B cell (primary cell): Measurements from ENCODE around the gene C3orf22. TPM values are rescaled to one million over a fixed set of nuclear protein-coding genes. Genes with fewer than 3 reads are reported as not detected.

ENCODE experiments used
- ATAC-seq: fragments of 200-7000 bp; cut with Tn5 transposase; one replicate; pipeline ENCODE4 v1.10.0; 2021; ENCODE audit warnings: low read depth, mild to moderate bottlenecking, moderate number of reproducible peaks, moderate library complexity
- CTCF ChIA-PET: fragments of 350-600 bp; sonication (Branson Sonifier 250); formaldehyde crosslinking; loops from one replicate; lab custom pipeline; 2021; ENCODE audit warnings: antibody characterized with exemption, inconsistent platforms; lab: Charles Lee
- POLR2A ChIA-PET: fragments of 350-600 bp; sonication (Branson Sonifier 250); formaldehyde crosslinking; loops from one replicate; lab custom pipeline; 2021; ENCODE audit warnings: antibody characterized with exemption; lab: Charles Lee
- DNase-seq: peaks from one replicate; pipeline ENCODE4 v3.0.0; 2013
- H2AFZ ChIP-seq: 2 replicates; pipeline ENCODE4 v1.6.1; 2012; ENCODE audit warnings: mild to moderate bottlenecking, low read depth, low read length; ENCODE audit not compliant: insufficient read depth, poor library complexity, severe bottlenecking
- H3K27ac ChIP-seq, 2 donors: 1 replicate in 1 of 2; 2 replicates in 1 of 2; pipeline ENCODE4 v1.5.1; 2012 to 2013; ENCODE audit warnings: low read length in 2 of 2, mild to moderate bottlenecking in 2 of 2, moderate library complexity in 1 of 2
- H3K27me3 ChIP-seq, 4 experiments: fragments of 200-600 bp in 1 of 4; sonication (generic) in 1 of 4; replicated peaks in 1 of 4; 1 replicate in 2 of 4; 2 replicates in 2 of 4; pipeline versions ENCODE4 v1.6.1 to v1.7.0; 2013 to 2016; ENCODE audit warnings: low read length in 3 of 4, mild to moderate bottlenecking in 2 of 4, mixed read lengths in 1 of 4, moderate library complexity in 1 of 4; ENCODE audit not compliant: insufficient read depth in 4 of 4, control insufficient read depth in 3 of 4; ENCODE audit errors: control extremely low read depth in 1 of 4
- H3K36me3 ChIP-seq, 2 experiments: replicated peaks in 1 of 2; 1 replicate in 1 of 2; 2 replicates in 1 of 2; pipeline versions ENCODE4 v1.6.1 to v1.7.1; 2013; ENCODE audit warnings: low read length in 1 of 2; ENCODE audit not compliant: insufficient read depth in 2 of 2, control insufficient read depth in 1 of 2; ENCODE audit errors: control extremely low read depth in 1 of 2, extremely low read depth in 1 of 2
- H3K4me1 ChIP-seq, 2 donors: fragments of 200-600 bp in 1 of 2; sonication (generic) in 1 of 2; 1 replicate in 1 of 2; 2 replicates in 1 of 2; pipeline versions ENCODE4 v1.5.1 to v1.6.1; 2013 to 2017; ENCODE audit warnings: low read length in 2 of 2; ENCODE audit not compliant: control insufficient read depth in 2 of 2, insufficient read depth in 2 of 2
- H3K4me2 ChIP-seq: replicated peaks from 2 replicates; pipeline ENCODE3; 2012; ENCODE audit warnings: mild to moderate bottlenecking, low read depth, low read length; ENCODE audit not compliant: poor library complexity, severe bottlenecking
- H3K4me3 ChIP-seq, 5 experiments: fragments of 200-600 bp in 1 of 5; sonication (generic) in 1 of 5; 1 replicate in 3 of 5; 2 replicates in 2 of 5; pipeline versions ENCODE4 v1.5.1 to v1.7.0; 2011 to 2016; ENCODE audit warnings: low read length in 4 of 5, mild to moderate bottlenecking in 4 of 5, low read depth in 2 of 5, control low read depth in 1 of 5, moderate library complexity in 1 of 5; ENCODE audit not compliant: insufficient read depth in 1 of 5; ENCODE audit errors: control extremely low read depth in 1 of 5, extremely low read depth in 1 of 5
- H3K79me2 ChIP-seq: fragments of 200-600 bp; sonication (generic); one replicate; pipeline ENCODE4 v1.6.0; 2016; ENCODE audit warnings: low read length; ENCODE audit not compliant: control insufficient read depth, insufficient read depth
- H3K9ac ChIP-seq: fragments of 200-600 bp; sonication (generic); 2 replicates; pipeline ENCODE4 v1.6.1; 2017; ENCODE audit warnings: mild to moderate bottlenecking, low read length, moderate library complexity
- H3K9me3 ChIP-seq, 3 donors: one replicate each; pipeline versions ENCODE4 v1.6.1 to v1.7.1; 2013; ENCODE audit warnings: low read length in 2 of 3; ENCODE audit not compliant: control insufficient read depth in 2 of 3, insufficient read depth in 1 of 3; ENCODE audit errors: control extremely low read depth in 1 of 3
- H4K20me1 ChIP-seq: 2 replicates; pipeline ENCODE4 v1.6.0; 2012; ENCODE audit warnings: mild to moderate bottlenecking, low read length; ENCODE audit not compliant: insufficient read depth, control insufficient read depth, poor library complexity, severe bottlenecking
- H3K27ac Mint-ChIP-seq: one replicate; pipeline ENCODE4 v1.8.0; 2021; ENCODE audit warnings: mixed read lengths
- H3K27me3 Mint-ChIP-seq: one replicate; pipeline ENCODE4 v1.8.0; 2021; ENCODE audit warnings: mixed read lengths
- H3K4me1 Mint-ChIP-seq: one replicate; pipeline ENCODE4 v1.8.0; 2021; ENCODE audit warnings: mixed read lengths
- H3K4me3 Mint-ChIP-seq: one replicate; pipeline ENCODE4 v1.8.0; 2021; ENCODE audit warnings: mixed read lengths
- H3K9me3 Mint-ChIP-seq: one replicate; pipeline ENCODE4 v1.8.0; 2022; ENCODE audit warnings: mixed read lengths; ENCODE audit not compliant: insufficient read depth
- EZH2 ChIP-seq: IDR thresholded peaks from 2 replicates; pipeline ENCODE4 v1.6.1; 2012; ENCODE audit warnings: borderline replicate concordance, low read depth, mild to moderate bottlenecking, moderate library complexity, low read length; ENCODE audit not compliant: insufficient read depth, poor library complexity, severe bottlenecking
- WGBS: methylation state at CpG from one replicate; pipeline ENCODE4 v1.1.5; 2013; ENCODE audit warnings: missing lambda C conversion rate; ENCODE audit not compliant: insufficient coverage; 5-methylcytosine and 5-hydroxymethylcytosine counted together
- intact Hi-C: fragments of 100-400 bp; cut with micrococcal nuclease; formaldehyde crosslinking; loops from one replicate; pipeline ENCODE4 v1.10.0; 2022
- polyA plus RNA-seq: library from polyadenylated mRNA; depleted of rRNA; stranded (reverse); fragments of >200 nt; gene quantifications from 2 replicates; pipeline ENCODE4 v1.2.3, GENCODE V29; 2012
- total RNA-seq, 2 donors: library from RNA; stranded (reverse); fragments of 120-200 nt in 1 of 2; gene quantifications; 1 replicate in 1 of 2; 2 replicates in 1 of 2; pipeline versions ENCODE4 v1.2.3 to v1.2.4, GENCODE V29; 2013 to 2022
- TF ChIP-seq, protein P1 (sequence below): fragments of 200-600 bp; IDR thresholded peaks from one replicate; pipeline ENCODE4 v1.8.0; 2022; ENCODE audit warnings: antibody characterized with exemption, mild to moderate bottlenecking

Gene C3orf22
- total and polyA plus RNA-seq, 2 donors (not counting 1 experiment from before 2014, with no cell fraction given): not detected

DNA sequence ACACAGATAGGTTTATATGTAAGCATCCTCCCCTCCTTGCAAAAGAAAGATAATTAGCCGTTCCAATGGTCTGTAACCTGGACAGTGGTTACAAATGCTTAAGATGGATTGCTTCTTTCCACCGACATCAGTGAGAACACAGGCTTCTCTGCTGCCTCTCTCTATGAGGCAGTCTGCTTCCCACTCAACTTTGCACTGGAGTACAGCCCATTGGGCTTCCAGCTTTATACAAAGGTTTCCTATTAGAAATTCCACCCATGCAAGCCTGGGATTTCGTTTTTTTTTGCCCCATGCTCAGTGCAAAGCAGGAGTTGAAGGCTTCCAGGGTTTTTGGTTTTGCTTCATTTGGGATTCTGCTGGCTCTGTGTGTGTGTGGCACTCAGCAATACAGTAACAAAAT is 47.3 kb upstream of the C3orf22 start:
- no peaks in the 10 kb centered on the region for H3K36me3 ChIP-seq
- H3K27me3 Mint-ChIP-seq: peaks cover 23% of the 10 kb centered on the region
- 100% methylated on average over 1 of the region's 3 CpGs for WGBS
- no peaks in the 10 kb centered on the region for H3K4me1 ChIP-seq
- H3K27ac Mint-ChIP-seq: no peak overlapping the region
- DNase-seq: no peak
- H3K9ac ChIP-seq: no peak overlapping the region
- no peaks in the 10 kb centered on the region for H3K9me3 ChIP-seq
- ATAC-seq: no peak
- H2AFZ ChIP-seq: no peak overlapping the region
- no peak overlapping the region for H3K27ac ChIP-seq
- POLR2A ChIA-PET: no interaction called here
- no peaks in the 10 kb centered on the region for H3K4me1 Mint-ChIP-seq
- no peaks in the 10 kb centered on the region for H3K79me2 ChIP-seq
- H3K4me3 Mint-ChIP-seq: no peak overlapping the region
- no peaks in the 10 kb centered on the region for H3K27me3 ChIP-seq
- no peak overlapping the region for H3K4me3 ChIP-seq
- no peaks in the 10 kb centered on the region for H3K9me3 Mint-ChIP-seq
- H3K4me2 ChIP-seq: no peak overlapping the region
- TF ChIP-seq EZH2: no peak
- TF ChIP-seq, protein P1, sequence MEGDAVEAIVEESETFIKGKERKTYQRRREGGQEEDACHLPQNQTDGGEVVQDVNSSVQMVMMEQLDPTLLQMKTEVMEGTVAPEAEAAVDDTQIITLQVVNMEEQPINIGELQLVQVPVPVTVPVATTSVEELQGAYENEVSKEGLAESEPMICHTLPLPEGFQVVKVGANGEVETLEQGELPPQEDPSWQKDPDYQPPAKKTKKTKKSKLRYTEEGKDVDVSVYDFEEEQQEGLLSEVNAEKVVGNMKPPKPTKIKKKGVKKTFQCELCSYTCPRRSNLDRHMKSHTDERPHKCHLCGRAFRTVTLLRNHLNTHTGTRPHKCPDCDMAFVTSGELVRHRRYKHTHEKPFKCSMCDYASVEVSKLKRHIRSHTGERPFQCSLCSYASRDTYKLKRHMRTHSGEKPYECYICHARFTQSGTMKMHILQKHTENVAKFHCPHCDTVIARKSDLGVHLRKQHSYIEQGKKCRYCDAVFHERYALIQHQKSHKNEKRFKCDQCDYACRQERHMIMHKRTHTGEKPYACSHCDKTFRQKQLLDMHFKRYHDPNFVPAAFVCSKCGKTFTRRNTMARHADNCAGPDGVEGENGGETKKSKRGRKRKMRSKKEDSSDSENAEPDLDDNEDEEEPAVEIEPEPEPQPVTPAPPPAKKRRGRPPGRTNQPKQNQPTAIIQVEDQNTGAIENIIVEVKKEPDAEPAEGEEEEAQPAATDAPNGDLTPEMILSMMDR: no peak
- CTCF ChIA-PET: interaction anchor here (0.6 kb wide), 1 partner anchor 524 kb away, joined by 4 read pairs; no protein-coding TSS in a partner anchor
- intact Hi-C loops: no loop called here
- H4K20me1 ChIP-seq: no peaks in the 10 kb centered on the region

DNA sequence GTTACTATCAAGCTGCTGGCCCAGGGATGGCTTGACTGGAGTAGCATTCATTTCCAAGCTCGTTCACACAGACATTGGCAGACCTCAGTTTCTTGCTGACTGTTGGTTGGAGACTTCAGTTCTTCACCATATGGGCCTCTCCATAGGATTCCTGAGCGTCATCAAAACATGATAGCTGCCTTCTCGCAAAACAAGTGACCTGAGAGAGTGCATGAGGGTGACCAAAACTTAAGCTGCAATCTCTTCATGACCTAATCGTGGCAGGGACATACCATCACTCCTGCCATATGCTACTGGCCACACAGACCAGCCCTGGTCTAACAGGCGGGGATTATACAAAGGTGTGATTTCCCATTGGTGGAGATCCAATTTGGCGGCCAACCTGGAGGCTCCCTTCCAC is 46.0 kb upstream of the C3orf22 start:
- 87% methylated on average over 4 of the region's 6 CpGs for whole genome bisulfite sequencing
- no peak for ATAC-seq
- Mint-ChIP-seq H3K27me3 (peaks cover 26% of the 10 kb centered on the region), H3K27ac (no peak overlapping the region), H3K9me3 (no peaks in the 10 kb centered on the region), H3K4me1 (no peaks in the 10 kb centered on the region), H3K4me3 (no peak overlapping the region)
- TF ChIP-seq EZH2: no peak
- TF ChIP-seq, protein P1: no peak
- H3K27ac ChIP-seq: no peak overlapping the region
- CTCF ChIA-PET: no interaction called here
- no peak for DNase-seq
- H3K4me1 ChIP-seq: no peaks in the 10 kb centered on the region
- H2AFZ ChIP-seq: no peak overlapping the region
- H3K9ac ChIP-seq: no peak overlapping the region
- no peaks in the 10 kb centered on the region for H3K9me3 ChIP-seq
- intact Hi-C loops: no loop called here
- H3K4me2 ChIP-seq: no peak overlapping the region
- H4K20me1 ChIP-seq: no peaks in the 10 kb centered on the region
- no peak overlapping the region for H3K4me3 ChIP-seq
- peaks cover 0 to 4% (median 0%) of the 10 kb centered on the region in 4 experiments for H3K27me3 ChIP-seq
- H3K79me2 ChIP-seq: no peaks in the 10 kb centered on the region
- POLR2A ChIA-PET: no interaction called here
- H3K36me3 ChIP-seq: no peaks in the 10 kb centered on the region
